Bronchus fibroblast of lung (primary cell): ENCODE results near the gene OR4K1. TPM values are rescaled to one million over a fixed set of nuclear protein-coding genes. Genes with fewer than 3 reads are reported as not detected.

Source experiments
- total RNA-seq: library from RNA; depleted of rRNA; stranded (reverse); fragments of >200 nt; gene quantifications from 2 replicates; pipeline ENCODE4 v1.2.3, GENCODE V29; 2015

The OR4K1 gene
- total RNA-seq = not detected in 2 replicates

GRCh38 chr14:19930617-19931016, at the start of gene OR4K1:
TSS of gene OR4K1 (plus strand) at chr14:19930917. CDS start at chr14:19935667, 4,750 bp downstream.

GRCh38 chr14:19920021-19920657, 10.6 kb upstream of the OR4K1 start, which contains the start of gene OR4K5:
TSS of gene OR4K5 (plus strand) at chr14:19920607. CDS start at chr14:19920607, 0 bp downstream.

GRCh38 chr14:19975291-19975690, 44.6 kb downstream of the OR4K1 start, which contains the start of gene OR4K15:
TSS of gene OR4K15 (plus strand) at chr14:19975591. CDS start at chr14:19975591, 0 bp downstream.

Other genes with a start within 250 kb of the OR4K1 start
- gene OR11H2, start 217.0 kb upstream of the OR4K1 start, total RNA-seq = not detected in 2 replicates
- gene OR4Q3, start 187.3 kb upstream of the OR4K1 start, total RNA-seq = not detected in 2 replicates
- gene OR4M1, start 157.4 kb upstream of the OR4K1 start, total RNA-seq = not detected in 2 replicates
- not detected in 2 replicates for gene OR4N2, start 127.1 kb upstream of the OR4K1 start, total RNA-seq
- gene OR4K2, start 55.8 kb upstream of the OR4K1 start, total RNA-seq = not detected in 2 replicates
- not detected in 2 replicates for gene OR4K5, start 10.3 kb upstream of the OR4K1 start, total RNA-seq
- gene OR4K15, start 44.7 kb downstream of the OR4K1 start, total RNA-seq = not detected in 2 replicates
- not detected in 2 replicates for gene OR4Q2, start 71.2 kb downstream of the OR4K1 start, total RNA-seq
- not detected in 2 replicates for gene OR4K14, start 88.4 kb downstream of the OR4K1 start, total RNA-seq
- gene OR4K13, start 105.1 kb downstream of the OR4K1 start, total RNA-seq = not detected in 2 replicates
- not detected in 2 replicates for gene OR4L1, start 129.1 kb downstream of the OR4K1 start, total RNA-seq
- not detected in 2 replicates for gene OR4K17, start 179.8 kb downstream of the OR4K1 start, total RNA-seq
- not detected in 2 replicates for gene OR4N5, start 207.9 kb downstream of the OR4K1 start, total RNA-seq